Esophagus squamous epithelium (tissue), 5 donors: ENCODE measurements around the gene DAB1. TPM values are rescaled to one million over a fixed set of nuclear protein-coding genes. Genes with fewer than 3 reads are reported as not detected.

Experiments used
- DNase-seq: peaks from one replicate; lab custom pipeline; 2025; lab: John Stamatoyannopoulos, UW
- H3K27ac ChIP-seq, 4 donors: fragments of 200-600 bp; sonication (generic); one replicate each; pipeline ENCODE4 v1.5.1; 2016 to 2019; ENCODE audit warnings: mild to moderate bottlenecking in 1 of 4
- H3K27me3 ChIP-seq, 4 donors: fragments of 200-600 bp; sonication (generic); 1 replicate in 3 of 4; 2 replicates in 1 of 4; pipeline versions ENCODE4 v1.5.1 to v1.6.0; 2017 to 2021; ENCODE audit warnings: antibody characterized with exemption in 1 of 4
- H3K36me3 ChIP-seq, 3 donors: fragments of 200-600 bp; sonication (generic); one replicate each; pipeline ENCODE4 v1.5.1; 2016 to 2019
- H3K4me1 ChIP-seq, 3 donors: fragments of 200-600 bp; sonication (generic); one replicate each; pipeline ENCODE4 v1.5.1; 2017 to 2019
- H3K4me3 ChIP-seq, 4 donors: fragments of 200-600 bp; sonication (generic); 1 replicate in 3 of 4; 2 replicates in 1 of 4; pipeline ENCODE4 v1.5.1; 2016 to 2019; ENCODE audit warnings: mild to moderate bottlenecking in 2 of 4, moderate library complexity in 1 of 4
- H3K9me3 ChIP-seq, 3 donors: fragments of 200-600 bp; sonication (generic); one replicate each; pipeline ENCODE4 v1.5.1; 2016 to 2019
- CTCF ChIP-seq, 6 experiments: fragments of 450-650 bp in 4 of 6; fragments of 200-600 bp in 2 of 6; sonication (generic) in 2 of 6; IDR thresholded peaks; one replicate each; pipeline ENCODE4 v1.5.1; 2016 to 2019; ENCODE audit warnings: antibody characterized with exemption in 6 of 6, mild to moderate bottlenecking in 4 of 6, moderate library complexity in 4 of 6
- POLR2A ChIP-seq, 4 donors: fragments of 450-650 bp; IDR thresholded peaks; one replicate each; pipeline ENCODE4 v1.6.1; 2017; ENCODE audit warnings: antibody characterized with exemption in 4 of 4, mild to moderate bottlenecking in 4 of 4, moderate library complexity in 3 of 4
- WGBS, 2 donors: methylation state at CpG; one replicate each; pipeline ENCODE4 v1.1.5; 2018; 5-methylcytosine and 5-hydroxymethylcytosine counted together
- intact Hi-C: fragments of 100-400 bp; cut with DNase I; formaldehyde crosslinking; loops from one replicate; pipeline ENCODE4 v1.15.0; 2022
- total RNA-seq, 4 donors: library from RNA; depleted of rRNA; stranded (reverse); fragments of >200 nt; gene quantifications; one replicate each; pipeline ENCODE4 v1.1.0, GENCODE V29; 2016
- donor health status: DM: yes; HTN: yes; CAD: no.

DAB1 gene
- total RNA-seq, 4 donors from 2014 or later: under 0.01 TPM; not detected in 3

- Histone ChIP-seq H3K4me1 (no peaks in the 10 kb centered on the region), H3K36me3 (no peaks in the 10 kb centered on the region), H3K27me3 (no peaks in the 10 kb centered on the region), H3K4me3 (no peak overlapping the region), H3K9me3 (no peaks in the 10 kb centered on the region), H3K27ac (no peak overlapping the region)
- WGBS, 2 donors: 63 to 84% methylated on average over 2 to 3 of the region's 3 CpGs
- DNase-seq: no peak
- intact Hi-C loops: no loop called here
- TF ChIP-seq POLR2A (IDR thresholded peaks at IDR 0.05) (no peak), CTCF (IDR thresholded peaks at IDR 0.05) (no peak)
These were observed 161.4 kb downstream of the DAB1 start for GRCh38 chr1:57262472-57262871.

- intact Hi-C loops: no loop called here
- H3K27ac ChIP-seq: no peak overlapping the region
- H3K27me3 ChIP-seq: no peaks in the 10 kb centered on the region
- no peaks in the 10 kb centered on the region for H3K9me3 ChIP-seq
- H3K36me3 ChIP-seq: no peaks in the 10 kb centered on the region
- TF ChIP-seq POLR2A (IDR thresholded peaks at IDR 0.05) (no peak), CTCF (IDR thresholded peaks at IDR 0.05) (no peak)
- no peak overlapping the region for H3K4me3 ChIP-seq
- WGBS, 2 donors: 91 to 97% methylated on average over 5 of the region's 5 CpGs
- H3K4me1 ChIP-seq: no peaks in the 10 kb centered on the region
- DNase-seq: no peak
These were observed 165.1 kb downstream of the DAB1 start for GRCh38 chr1:57258557-57259325.

- Histone ChIP-seq H3K4me3 (no peak overlapping the region), H3K27me3 (no peaks in the 10 kb centered on the region), H3K36me3 (no peaks in the 10 kb centered on the region), H3K27ac (no peak overlapping the region), H3K9me3 (no peaks in the 10 kb centered on the region), H3K4me1 (peaks cover 0 to 12% (median 0%) of the 10 kb centered on the region in 3 donors)
- DNase-seq: no peak
- intact Hi-C loops: no loop called here
- 76 to 88% methylated on average over 5 of the region's 5 CpGs for WGBS, 2 donors
- TF ChIP-seq POLR2A (IDR thresholded peaks at IDR 0.05) (no peak), CTCF (IDR thresholded peaks at IDR 0.05) (no peak)
These were observed 167.9 kb downstream of the DAB1 start for GRCh38 chr1:57255945-57256344.

GRCh38 chr1:57254022-57254421 is 169.8 kb downstream of the DAB1 start:
- WGBS, 2 donors: 20 to 27% methylated on average over 2 of the region's 2 CpGs
- Histone ChIP-seq H3K27me3 (no peaks in the 10 kb centered on the region), H3K4me1 (peaks cover 0 to 17% (median 0%) of the 10 kb centered on the region in 3 donors), H3K4me3 (no peak overlapping the region), H3K9me3 (no peaks in the 10 kb centered on the region), H3K27ac (no peak overlapping the region), H3K36me3 (no peaks in the 10 kb centered on the region)
- DNase-seq: no peak
- intact Hi-C loops: no loop called here
- no peak for TF ChIP-seq CTCF (IDR thresholded peaks at IDR 0.05)
- no peak for TF ChIP-seq POLR2A (IDR thresholded peaks at IDR 0.05)

- no peak overlapping the region for H3K4me3 ChIP-seq
- peaks cover 0 to 18% (median 0%) of the 10 kb centered on the region in 3 donors for H3K4me1 ChIP-seq
- no peak overlapping the region for H3K27ac ChIP-seq
- no peak for TF ChIP-seq CTCF (IDR thresholded peaks at IDR 0.05)
- no peak for TF ChIP-seq POLR2A (IDR thresholded peaks at IDR 0.05)
- WGBS, 2 donors: 58 to 64% methylated on average over 10 of the region's 10 CpGs
- no peaks in the 10 kb centered on the region for H3K27me3 ChIP-seq
- H3K9me3 ChIP-seq: no peaks in the 10 kb centered on the region
- H3K36me3 ChIP-seq: no peaks in the 10 kb centered on the region
- intact Hi-C loops: no loop called here
- DNase-seq: no peak
These were observed 171.1 kb downstream of the DAB1 start for GRCh38 chr1:57252597-57253294.
